GM21825 (cell line): Measurements from ENCODE around the gene TPSAB1.
"Not testable (repeated sequence)": the region's sequence is repeated elsewhere in the genome, so short reads cannot be mapped to it uniquely, and the experiment has no call there.

Experiments used
- ATAC-seq: cut with Tn5 transposase; IDR thresholded peaks from one replicate; pipeline ENCODE4 v1.9.1; 2021; ENCODE audit warnings: mild to moderate bottlenecking, moderate library complexity; ENCODE audit not compliant: unreplicated experiment

TPSAB1 gene

DNA sequence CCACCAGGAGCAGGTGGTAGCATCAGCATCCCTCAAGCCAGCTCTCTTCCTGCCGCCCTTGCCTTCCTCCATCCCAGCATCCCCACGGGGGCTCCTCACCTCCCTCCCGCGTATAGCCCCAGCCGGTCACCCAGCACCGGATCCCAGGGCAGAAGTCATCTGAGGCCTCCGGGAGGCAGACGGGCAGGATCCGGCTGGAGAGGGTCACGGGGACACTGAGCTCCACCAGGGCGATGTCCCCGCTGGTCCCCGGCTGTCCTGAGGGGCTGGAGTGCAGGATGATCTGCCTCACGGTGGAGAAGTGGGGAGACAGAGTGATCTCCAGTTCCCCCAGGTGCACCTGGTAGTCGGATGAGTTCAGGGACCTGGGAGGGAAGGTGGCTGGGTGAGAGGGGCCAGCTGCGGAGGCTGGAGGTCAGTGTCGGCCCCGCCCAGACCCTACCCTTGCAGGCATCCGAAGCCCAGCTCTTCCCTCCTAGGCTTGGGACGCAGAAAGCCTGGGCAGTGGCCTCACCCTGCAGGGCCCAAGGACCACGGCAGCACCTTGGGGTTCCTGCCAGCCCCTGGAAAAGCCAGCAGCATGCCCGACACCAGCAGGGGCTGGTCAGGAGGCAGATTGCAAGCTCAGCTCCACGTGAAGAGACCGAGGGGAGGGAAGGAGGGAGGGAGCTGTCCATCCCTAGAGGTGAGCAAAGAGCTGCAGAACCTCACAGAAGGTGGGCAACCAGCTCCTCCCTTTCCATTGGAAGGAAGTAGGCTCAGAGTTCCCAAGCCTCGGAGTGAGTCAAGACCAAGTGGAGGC lies 17.8 kb upstream of the TPSAB1 start:
- no peak for ATAC-seq

DNA sequence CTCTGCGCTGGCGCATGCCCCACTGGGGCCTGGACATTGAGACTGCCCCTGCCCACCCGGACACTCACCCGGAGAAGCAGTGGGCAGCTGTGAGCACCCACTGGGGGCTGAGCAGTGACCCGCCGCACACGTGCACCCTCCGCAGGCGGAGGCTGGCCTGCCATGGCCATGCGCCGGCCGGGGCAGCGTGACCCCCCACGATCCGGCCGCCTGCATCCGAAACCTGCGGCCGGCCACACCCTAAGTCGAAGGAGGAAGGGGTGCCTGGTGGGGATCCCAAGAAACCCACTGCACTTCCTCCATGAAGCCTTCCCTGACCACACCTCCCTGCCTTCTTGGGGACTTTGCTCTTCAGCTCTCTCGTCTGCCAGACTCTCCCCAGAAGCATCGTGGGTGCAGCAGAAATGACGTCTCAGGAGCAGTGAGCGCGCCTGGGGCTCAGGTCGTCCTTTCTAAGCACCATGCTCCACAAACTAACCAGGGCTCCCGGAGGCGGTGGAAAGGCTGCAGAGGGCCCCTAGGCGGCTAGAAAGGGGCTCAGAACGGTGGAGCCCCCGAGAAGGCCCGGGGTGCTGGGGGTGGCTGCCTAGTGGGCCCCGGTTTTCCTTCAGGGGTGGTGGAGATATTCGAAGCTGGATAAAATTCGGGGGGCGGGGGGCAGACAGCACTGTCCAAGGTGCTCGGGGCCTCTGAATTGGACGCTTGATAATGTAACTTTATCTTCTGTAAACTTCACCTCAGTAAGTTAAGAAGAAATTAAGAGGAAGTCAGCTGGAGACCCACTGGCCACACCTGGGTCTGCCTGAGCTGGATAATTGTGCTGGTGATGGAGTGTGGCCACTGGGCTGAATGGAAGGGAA lies 16.9 kb upstream of the TPSAB1 start:
- no peak for ATAC-seq

GRCh38 chr16:1224558-1224957 lies 15.9 kb upstream of the TPSAB1 start:
- no peak for ATAC-seq

GRCh38 chr16:1225051-1225451 lies 15.5 kb upstream of the TPSAB1 start, which contains the start of gene TPSG1:
TSS of gene TPSG1 (minus strand) at chr16:1225268. CDS start at chr16:1225252, 16 bp downstream.
- no peak for ATAC-seq

DNA sequence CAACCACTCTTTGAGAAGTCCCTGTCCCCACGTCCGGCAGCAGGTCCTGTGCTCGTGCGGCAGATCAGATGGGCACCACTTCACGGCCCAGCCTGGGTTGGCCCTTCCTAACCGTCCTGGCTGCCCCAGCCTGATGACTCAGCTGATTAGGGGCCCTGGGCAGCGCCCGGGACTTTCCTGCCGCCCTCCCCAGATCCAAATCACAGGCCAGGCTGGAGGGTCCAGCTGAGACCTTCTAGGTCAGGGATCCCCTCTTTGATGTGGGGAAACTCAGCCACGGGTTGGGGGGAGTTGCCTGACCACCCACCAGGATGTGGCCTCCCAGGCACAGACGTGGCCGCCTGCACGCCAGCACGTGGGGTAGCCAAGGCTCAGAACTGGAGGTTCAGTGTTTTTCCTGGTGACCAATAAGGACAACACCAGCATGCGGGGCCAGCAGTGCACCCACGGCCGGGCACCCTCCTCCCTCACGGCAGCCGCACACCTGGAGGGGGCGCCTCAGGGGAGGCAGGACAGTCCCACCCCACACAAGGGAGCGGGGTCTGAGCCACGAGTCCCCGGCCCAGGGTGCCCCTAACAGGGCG lies 14.7 kb upstream of the TPSAB1 start:
- ATAC-seq = not testable (repeated sequence)

GRCh38 chr16:1226692-1227091 lies 13.8 kb upstream of the TPSAB1 start:
- not testable (repeated sequence) for ATAC-seq

GRCh38 chr16:1228227-1228626 lies 12.3 kb upstream of the TPSAB1 start:
- not testable (repeated sequence) for ATAC-seq

DNA sequence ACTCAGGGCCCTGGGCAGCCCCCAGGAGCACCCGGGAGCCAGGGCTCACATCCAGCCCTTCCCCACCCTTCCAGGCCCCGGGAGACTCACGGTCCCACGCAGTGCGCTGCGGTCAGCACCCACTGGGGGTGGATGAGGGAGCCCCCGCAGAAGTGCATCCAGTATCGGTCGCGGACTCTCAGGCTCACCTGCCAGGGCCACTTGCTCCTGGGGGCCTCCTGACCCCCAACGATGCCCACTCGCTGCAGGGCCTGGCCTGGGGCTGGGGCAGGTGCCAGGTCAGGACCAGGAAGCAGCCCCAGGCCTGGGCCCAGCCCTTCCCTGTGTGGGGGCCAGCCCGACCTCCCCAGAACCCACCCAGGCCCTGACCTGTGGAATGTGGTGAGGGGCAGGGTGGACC lies 11.0 kb upstream of the TPSAB1 start:
- not testable (repeated sequence) for ATAC-seq

GRCh38 chr16:1230084-1230470 lies 10.4 kb upstream of the TPSAB1 start, which contains the start of gene TPSB2:
TSS of gene TPSB2 (minus strand) at chr16:1230184. CDS start at chr16:1229951, 233 bp downstream.
- not testable (repeated sequence) for ATAC-seq

- ATAC-seq = not testable (repeated sequence)
These were observed 9.9 kb upstream of the TPSAB1 start for GRCh38 chr16:1230471-1231212.

DNA sequence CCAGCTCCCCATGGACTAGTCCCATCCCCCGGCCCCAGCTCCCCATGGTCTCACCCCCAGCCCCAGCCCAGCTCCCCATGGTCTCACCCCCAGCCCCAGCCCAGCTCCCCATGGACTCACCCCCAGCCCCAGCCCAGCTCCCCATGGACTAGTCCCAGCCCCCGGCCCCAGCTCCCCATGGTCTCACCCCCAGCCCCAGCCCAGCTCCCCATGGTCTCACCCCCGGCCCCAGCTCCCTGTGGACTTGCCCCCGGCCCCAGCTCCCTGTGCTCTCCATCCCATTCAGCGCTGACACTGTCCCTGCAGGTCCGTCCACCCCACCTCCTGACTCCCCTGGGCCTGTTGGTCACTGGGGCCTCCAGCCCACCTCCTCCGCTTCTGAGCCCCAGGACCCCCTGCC lies 9.2 kb upstream of the TPSAB1 start:
- not testable (repeated sequence) for ATAC-seq

DNA sequence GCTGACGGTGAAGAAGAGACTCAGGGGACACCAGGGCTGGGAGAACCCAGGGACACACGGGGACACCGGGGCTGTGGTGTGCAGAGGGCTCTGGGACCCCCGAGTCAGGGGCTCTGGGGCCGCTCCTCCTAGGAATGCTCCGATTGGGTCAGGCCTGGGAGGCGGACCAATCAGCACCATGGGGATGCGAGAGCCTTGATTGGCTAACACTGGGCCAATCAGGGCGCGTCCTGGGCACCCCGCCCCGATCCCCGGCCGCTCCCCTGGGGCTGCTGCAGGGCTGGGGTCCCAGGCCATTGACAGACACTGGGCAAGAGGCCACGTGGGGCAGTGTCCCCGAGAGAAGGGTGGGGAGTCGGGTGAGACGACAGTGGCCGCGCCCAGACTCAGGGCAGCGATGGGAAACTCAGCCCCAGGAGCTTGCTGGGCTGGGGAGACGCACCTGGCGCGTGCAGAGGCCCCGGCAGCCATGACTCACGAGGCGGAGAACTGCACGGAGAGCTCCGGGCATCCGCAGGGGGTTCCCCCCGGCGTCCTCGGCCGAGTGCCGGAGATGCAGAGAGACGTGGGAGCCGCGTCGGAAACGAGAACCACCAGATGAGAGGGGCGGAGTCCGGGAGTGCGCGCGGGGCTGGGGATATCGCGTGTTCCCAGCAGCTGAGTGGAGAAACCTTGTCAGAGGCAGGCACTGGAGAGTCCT lies 8.3 kb upstream of the TPSAB1 start:
- not testable (repeated sequence) for ATAC-seq

DNA sequence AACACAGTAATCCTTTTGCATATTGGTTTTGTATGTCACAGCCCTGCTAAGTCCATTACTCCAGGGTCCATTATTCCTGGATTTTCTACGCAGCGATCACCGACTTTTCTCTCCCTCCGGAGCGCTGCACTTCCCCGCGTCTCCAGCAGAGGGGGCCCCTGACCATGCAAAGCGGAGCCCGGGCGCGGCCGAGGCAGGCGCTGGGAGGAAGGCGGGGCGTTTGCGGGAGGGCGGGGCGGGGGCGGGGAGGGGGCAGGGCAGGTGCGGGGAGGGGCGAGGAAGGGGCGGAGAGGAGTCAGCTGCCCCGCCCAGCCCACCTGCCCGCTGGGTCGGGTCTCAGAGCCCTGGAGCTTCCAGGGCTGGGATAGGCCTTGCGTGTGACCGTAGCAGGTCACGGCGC lies 3.8 kb upstream of the TPSAB1 start:
- not testable (repeated sequence) for ATAC-seq

DNA sequence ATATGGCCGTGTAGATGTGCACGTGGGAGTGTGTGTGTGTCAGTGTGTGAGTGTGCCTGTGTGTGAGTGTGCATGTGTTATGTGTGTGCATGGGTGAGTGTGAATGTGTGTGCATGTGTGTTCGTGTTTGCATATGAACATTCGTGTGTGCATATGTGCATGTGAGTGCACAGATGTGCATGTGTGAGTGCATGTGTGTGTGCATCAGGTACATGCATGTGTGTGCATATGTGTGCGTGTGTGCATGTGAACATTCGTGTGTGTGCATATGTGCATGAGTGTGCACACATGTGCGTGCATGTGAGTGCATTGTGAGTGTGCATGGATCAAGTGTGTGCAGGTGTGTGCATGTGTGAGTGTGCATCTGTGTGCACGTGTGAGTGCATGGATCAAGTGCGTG lies 2.5 kb upstream of the TPSAB1 start:
- no peak for ATAC-seq

DNA sequence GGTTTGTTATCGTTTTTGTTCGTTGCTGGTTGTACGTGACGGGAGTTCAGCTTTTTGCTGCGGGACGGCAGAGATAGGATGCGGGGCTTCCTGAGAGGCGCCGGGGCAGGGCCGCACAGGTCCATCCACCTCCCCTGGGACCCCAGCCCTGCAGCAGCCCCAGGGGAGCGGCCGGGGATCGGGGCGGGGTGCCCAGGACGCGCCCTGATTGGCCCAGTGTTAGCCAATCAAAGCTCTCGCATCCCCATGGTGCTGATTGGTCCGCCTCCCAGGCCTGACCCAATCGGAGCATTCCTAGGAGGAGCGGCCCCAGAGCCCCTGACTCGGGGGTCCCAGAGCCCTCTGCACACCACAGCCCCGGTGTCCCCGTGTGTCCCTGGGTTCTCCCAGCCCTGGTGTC lies 1.6 kb upstream of the TPSAB1 start:
- ATAC-seq = not testable (repeated sequence)

GRCh38 chr16:1239575-1239974 lies 930 bp upstream of the TPSAB1 start:
- ATAC-seq = not testable (repeated sequence)

GRCh38 chr16:1241081-1241480 lies 576 bp downstream of the TPSAB1 start:
- ATAC-seq = not testable (repeated sequence)

- ATAC-seq = not testable (repeated sequence)
These were observed 2.9 kb downstream of the TPSAB1 start for GRCh38 chr16:1243363-1243762.

DNA sequence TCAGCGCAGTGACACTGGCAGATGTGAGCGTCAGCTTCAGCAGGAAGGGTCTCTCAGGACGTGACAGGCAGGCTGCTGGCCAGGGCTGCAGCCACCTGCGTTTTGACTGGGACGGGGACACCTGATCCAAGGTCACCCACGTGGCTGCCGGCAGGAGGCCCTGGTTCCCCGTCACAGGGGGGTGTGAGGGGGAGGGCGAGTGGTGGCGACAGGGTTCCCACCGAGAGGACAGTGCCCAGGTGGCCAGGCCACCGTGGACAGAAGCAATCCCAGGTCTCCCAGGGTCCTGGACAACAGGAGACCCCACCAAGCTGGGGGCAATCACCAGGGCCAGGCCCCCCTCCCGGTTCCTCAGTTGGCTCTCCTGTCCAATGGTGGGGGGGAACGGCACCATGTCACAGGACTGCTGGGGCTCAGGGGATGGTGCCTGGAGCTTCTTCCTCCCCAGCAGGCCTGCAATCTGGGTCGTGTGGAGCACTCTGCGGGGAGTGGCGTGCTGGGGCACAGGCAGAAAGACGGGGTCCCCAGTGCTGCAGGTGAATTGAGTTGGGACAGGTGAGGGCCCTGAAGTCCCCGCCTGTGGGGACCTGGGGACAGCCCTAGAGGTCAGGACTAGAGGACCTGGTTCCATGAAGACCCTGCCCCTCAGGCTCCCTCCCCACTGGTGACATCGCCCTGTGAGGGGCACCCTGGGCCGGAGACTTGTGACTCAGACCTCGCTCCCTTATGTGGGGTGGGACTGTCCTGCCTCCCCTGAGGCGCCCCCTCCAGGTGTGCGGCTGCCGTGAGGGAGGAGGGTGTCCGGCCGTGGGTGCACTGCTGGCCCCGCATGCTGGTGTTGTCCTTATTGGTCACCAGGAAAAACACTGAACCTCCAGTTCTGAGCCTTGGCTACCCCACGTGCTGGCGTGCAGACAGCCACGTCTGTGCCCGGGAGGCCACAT lies 3.7 kb downstream of the TPSAB1 start:
- not testable (repeated sequence) for ATAC-seq
